Right lobe of liver (tissue), 6 donors: ENCODE measurements around the gene DCTPP1. TPM values are rescaled to one million over a fixed set of nuclear protein-coding genes. Genes with fewer than 3 reads are reported as not detected.
"Not testable (repeated sequence)": the region's sequence is repeated elsewhere in the genome, so short reads cannot be mapped to it uniquely, and the experiment has no call there.

ENCODE experiments used
- ATAC-seq, 4 donors: fragments of 200-7000 bp; cut with Tn5 transposase; one replicate each; pipeline ENCODE4 v1.9.1; 2020; ENCODE audit warnings: mild to moderate bottlenecking in 4 of 4, moderate library complexity in 4 of 4
- DNase-seq, 3 donors: peaks; one replicate each; pipeline ENCODE4 v3.0.0-alpha.2; 2020
- H3K27ac ChIP-seq, 3 donors: fragments of 200-600 bp; one replicate each; pipeline ENCODE4 v1.8.0; 2022
- H3K27me3 ChIP-seq, 2 donors: fragments of 200-600 bp; one replicate each; pipeline ENCODE4 v1.8.0; 2022
- H3K36me3 ChIP-seq, 4 donors: fragments of 200-600 bp; sonication (generic) in 1 of 4; one replicate each; pipeline versions ENCODE4 v1.5.1 to v1.8.0; 2017 to 2022; ENCODE audit warnings: control low read depth in 1 of 4
- H3K4me1 ChIP-seq, 4 donors: fragments of 200-600 bp; sonication (generic) in 1 of 4; one replicate each; pipeline versions ENCODE4 v1.5.1 to v1.8.0; 2017 to 2022; ENCODE audit warnings: control low read depth in 1 of 4
- H3K4me3 ChIP-seq, 3 donors: fragments of 200-600 bp; one replicate each; pipeline ENCODE4 v1.8.0; 2022
- H3K9me3 ChIP-seq, 4 donors: fragments of 200-600 bp; sonication (generic) in 1 of 4; one replicate each; pipeline versions ENCODE4 v1.5.1 to v1.8.0; 2017 to 2022; ENCODE audit warnings: control low read depth in 1 of 4
- CTCF ChIP-seq, 4 donors: fragments of 200-600 bp in 3 of 4; fragments of 450-650 bp in 1 of 4; IDR thresholded peaks; one replicate each; pipeline versions ENCODE4 v1.5.1 to v1.8.0; 2016 to 2022; ENCODE audit warnings: antibody characterized with exemption in 4 of 4, mild to moderate bottlenecking in 2 of 4
- POLR2A ChIP-seq: fragments of 450-650 bp; IDR thresholded peaks from one replicate; pipeline ENCODE4 v1.6.1; 2017; ENCODE audit warnings: antibody characterized with exemption, mild to moderate bottlenecking
- WGBS: methylation state at CpG from one replicate; pipeline ENCODE4 v1.1.6; 2018; ENCODE audit warnings: low coverage, low lambda C conversion rate; ENCODE audit not compliant: insufficient coverage; ENCODE audit errors: missing lambda C conversion rate; 5-methylcytosine and 5-hydroxymethylcytosine counted together
- intact Hi-C, 2 donors: fragments of 100-400 bp; cut with DNase I; formaldehyde crosslinking; loops; one replicate each; pipeline versions ENCODE4 v1.11.2 to v1.14.1; 2022
- total RNA-seq, 6 experiments: library from RNA; depleted of rRNA in 2 of 6; stranded (reverse); fragments of >200 nt in 2 of 6; fragmentation: NEBNext Ultra II Directional in 3 of 6; extraction: Animal tissue kit (Norgen Biotek cat#: 25700) in 3 of 6; gene quantifications; one replicate each; pipeline versions ENCODE4 v1.1.0 to v1.2.4, GENCODE V29; 2016 to 2023
- donor health status: DM: no; HTN: yes; CAD: no.
- donor health status: DM: no; HTN: no; CAD: no.
- donor health status: DM: no; HTN: no; CAD: no.
- donor health status: DM: no; HTN: yes; CAD: no.
- donor health status: DM: no; HTN: yes; CAD: no.

Gene DCTPP1
- total RNA-seq, 6 experiments from 2014 or later = 10.0 to 17.9 (median 13.9) TPM

- DNase-seq = no peak
- 84% methylated on average over 13 of the region's 16 CpGs for WGBS
- intact Hi-C loops = loop anchor here in 1 of 2 donors (10.0 kb wide), 1 partner anchor 57 kb away; no protein-coding TSS in a partner anchor
- no peak for ATAC-seq
- no peaks in the 10 kb centered on the region for H3K9me3 ChIP-seq
- no peaks in the 10 kb centered on the region for H3K36me3 ChIP-seq
- no peak for TF ChIP-seq CTCF (IDR thresholded peaks at IDR 0.05)
- TF ChIP-seq POLR2A = no peak
- no peaks in the 10 kb centered on the region for H3K27me3 ChIP-seq
- no peak overlapping the region for H3K27ac ChIP-seq
- H3K4me1 ChIP-seq = no peaks in the 10 kb centered on the region
- no peak overlapping the region for H3K4me3 ChIP-seq
Observed at GRCh38 chr16:30457743-30458560, 28.1 kb upstream of the DCTPP1 start.

DNA sequence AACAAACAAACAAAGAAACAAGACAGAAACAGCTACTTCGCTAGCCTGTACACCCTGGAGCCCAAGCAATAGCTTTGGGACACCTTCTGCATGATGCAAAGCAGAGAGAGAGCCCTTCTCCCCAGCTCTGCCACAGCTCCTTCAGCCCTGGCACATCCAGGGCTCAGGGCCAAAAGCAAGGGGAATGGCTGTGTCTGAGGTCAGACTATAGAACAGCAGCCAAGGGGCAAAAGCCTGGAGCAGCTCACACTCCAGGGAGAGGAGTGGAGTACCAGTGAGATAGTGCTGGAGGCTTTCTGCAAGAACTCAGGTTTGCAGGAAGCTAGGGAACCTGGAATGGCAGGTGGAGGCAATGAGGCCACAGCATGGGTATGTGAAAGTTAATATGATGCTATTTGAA lies 27.4 kb upstream of the DCTPP1 start:
- Histone ChIP-seq H3K4me1 (no peaks in the 10 kb centered on the region), H3K36me3 (no peaks in the 10 kb centered on the region), H3K4me3 (no peak overlapping the region), H3K9me3 (no peaks in the 10 kb centered on the region), H3K27ac (no peak overlapping the region), H3K27me3 (no peaks in the 10 kb centered on the region)
- ATAC-seq (peak; percentile 48 to 67 (median 54)), DNase-seq (no peak)
- WGBS = 100% methylated on average over 1 of the region's 1 CpG
- TF ChIP-seq POLR2A (no peak), CTCF (IDR thresholded peaks at IDR 0.05) (no peak)
- intact Hi-C loops = loop anchor here in 1 of 2 donors (10.0 kb wide), 1 partner anchor 58 kb away; no protein-coding TSS in a partner anchor

DNA sequence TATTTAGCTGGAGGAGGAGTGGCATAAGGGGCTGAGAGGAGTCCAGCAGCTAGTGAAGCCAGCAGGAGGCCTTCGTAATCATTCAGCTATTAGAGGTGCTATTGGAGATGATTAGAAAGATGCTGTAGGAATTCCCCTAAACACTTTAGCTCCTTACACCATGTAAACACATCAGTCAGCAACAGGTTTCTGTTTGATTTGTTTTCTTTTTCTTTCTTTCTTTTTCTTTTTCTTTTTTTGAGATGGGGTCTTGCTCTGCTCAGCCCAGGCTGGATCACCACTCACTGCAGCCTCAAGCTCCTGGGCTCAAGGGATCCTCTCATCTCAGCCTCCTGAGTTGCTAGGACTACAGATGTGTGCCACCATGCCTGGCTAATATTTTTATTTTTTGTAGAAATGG lies 26.5 kb upstream of the DCTPP1 start:
- intact Hi-C loops = loop anchor here in 1 of 2 donors (10.0 kb wide), 1 partner anchor 58 kb away; no protein-coding TSS in a partner anchor
- H3K4me3 ChIP-seq = no peak overlapping the region
- no peaks in the 10 kb centered on the region for H3K4me1 ChIP-seq
- DNase-seq (no peak), ATAC-seq (no peak)
- no peak overlapping the region for H3K27ac ChIP-seq
- no peaks in the 10 kb centered on the region for H3K36me3 ChIP-seq
- H3K27me3 ChIP-seq = no peaks in the 10 kb centered on the region
- no CpG with 5 or more reads among the region's 1 CpG for WGBS
- no peaks in the 10 kb centered on the region for H3K9me3 ChIP-seq
- TF ChIP-seq POLR2A (no peak), CTCF (IDR thresholded peaks at IDR 0.05) (no peak)

- not testable (repeated sequence) for ATAC-seq, DNase-seq, H3K4me3 ChIP-seq, H3K27ac ChIP-seq, H3K27me3 ChIP-seq, H3K36me3 ChIP-seq, H3K9me3 ChIP-seq
- H3K4me1 ChIP-seq = peaks cover 0 to 13% (median 5%) of the 10 kb centered on the region in 4 donors
- WGBS = 80% methylated on average over 17 of the region's 20 CpGs
- intact Hi-C loops = loop anchor here in 1 of 2 donors (10.0 kb wide), 1 partner anchor 62 kb away; no protein-coding TSS in a partner anchor
Observed at GRCh38 chr16:30452709-30453580, 23.1 kb upstream of the DCTPP1 start.
